ENCODE results near the gene TMEM39B.

- TF ChIP-seq CTCF (IDR thresholded peaks at IDR 0.05) = no peak
- no peak for TF ChIP-seq POLR2A (IDR thresholded peaks at IDR 0.05)
- TF ChIP-seq POLR2AphosphoS5 (IDR thresholded peaks at IDR 0.05) = no peak
Observed at GRCh38 chr1:32100807-32101708, 28.3 kb downstream of the TMEM39B start.

All from suprapubic skin (tissue), 4 donors.